ENCODE results near the gene PDC.
"Not testable (repeated sequence)": the region's sequence is repeated elsewhere in the genome, so short reads cannot be mapped to it uniquely, and the experiment has no call there.

The PDC gene

DNA sequence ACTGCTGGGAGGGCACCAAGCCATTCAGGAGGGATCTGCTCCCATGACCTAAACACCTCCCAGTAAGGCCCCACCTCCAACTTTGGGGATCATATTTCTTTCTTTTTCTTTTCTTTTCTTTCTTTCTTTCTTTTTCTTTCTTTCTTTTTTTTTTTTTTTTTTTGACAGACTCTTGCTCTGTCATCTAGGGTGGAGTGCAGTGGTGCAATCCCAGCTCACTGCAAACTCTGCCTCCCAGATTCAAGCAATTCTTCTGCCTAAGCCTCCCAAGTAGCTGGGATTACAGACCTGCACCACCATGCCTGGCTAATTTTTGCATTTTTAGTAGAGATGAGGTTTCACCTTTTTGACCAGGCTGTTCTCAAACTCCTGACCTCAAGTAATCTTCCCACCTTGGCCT is 4.6 kb upstream of the PDC start:
- not testable (repeated sequence) for FAIRE-seq

DNA sequence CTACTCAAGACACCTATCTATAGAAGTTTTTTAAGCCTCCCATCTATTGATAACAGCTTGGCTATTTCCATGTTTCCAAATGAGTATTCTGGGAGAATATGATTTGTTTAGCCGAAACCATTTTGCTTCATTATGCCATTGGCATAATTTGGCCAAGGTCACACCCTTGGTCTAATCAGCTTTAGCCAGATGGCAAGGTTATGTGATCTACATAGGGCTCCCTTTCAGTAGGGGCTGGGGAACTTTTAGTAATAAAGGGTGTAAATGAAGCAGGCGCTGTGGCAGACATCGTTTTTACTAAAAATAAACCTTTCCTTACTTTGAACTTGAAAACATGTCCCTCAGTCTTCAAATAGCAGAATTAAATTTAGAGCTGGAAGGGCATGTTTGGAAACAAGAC is 3.0 kb upstream of the PDC start:
- no peak for FAIRE-seq

- FAIRE-seq: no peak
Observed at GRCh38 chr1:186463511-186463910, 2.6 kb upstream of the PDC start.

- not testable (repeated sequence) for FAIRE-seq
Observed at GRCh38 chr1:186459161-186459560, 1.8 kb downstream of the PDC start.

- FAIRE-seq: no peak
Observed at GRCh38 chr1:186456729-186457255, 4.1 kb downstream of the PDC start.

- FAIRE-seq: no peak
Observed at GRCh38 chr1:186454981-186455380, 5.9 kb downstream of the PDC start.

GRCh38 chr1:186446152-186446551 is 14.8 kb downstream of the PDC start:
- FAIRE-seq: no peak

DNA sequence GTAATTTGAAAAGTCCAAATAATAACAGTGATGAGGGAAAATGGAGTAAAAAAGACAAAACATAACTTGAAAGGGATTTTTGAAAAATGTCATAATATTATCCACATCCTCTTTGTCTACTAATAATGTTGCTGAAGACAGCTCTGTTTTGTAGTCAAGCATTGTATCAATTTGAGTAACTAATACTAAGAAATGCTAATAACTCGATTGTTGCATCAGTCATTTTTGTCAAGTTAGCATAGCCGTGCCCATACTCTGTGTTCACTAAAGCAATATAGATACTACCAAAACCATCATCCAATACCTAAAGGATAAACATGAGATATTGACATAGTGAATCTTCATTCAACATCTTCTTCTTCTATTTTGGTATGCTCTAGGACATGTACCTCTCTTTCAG is 17.3 kb downstream of the PDC start:
- FAIRE-seq: no peak

DNA sequence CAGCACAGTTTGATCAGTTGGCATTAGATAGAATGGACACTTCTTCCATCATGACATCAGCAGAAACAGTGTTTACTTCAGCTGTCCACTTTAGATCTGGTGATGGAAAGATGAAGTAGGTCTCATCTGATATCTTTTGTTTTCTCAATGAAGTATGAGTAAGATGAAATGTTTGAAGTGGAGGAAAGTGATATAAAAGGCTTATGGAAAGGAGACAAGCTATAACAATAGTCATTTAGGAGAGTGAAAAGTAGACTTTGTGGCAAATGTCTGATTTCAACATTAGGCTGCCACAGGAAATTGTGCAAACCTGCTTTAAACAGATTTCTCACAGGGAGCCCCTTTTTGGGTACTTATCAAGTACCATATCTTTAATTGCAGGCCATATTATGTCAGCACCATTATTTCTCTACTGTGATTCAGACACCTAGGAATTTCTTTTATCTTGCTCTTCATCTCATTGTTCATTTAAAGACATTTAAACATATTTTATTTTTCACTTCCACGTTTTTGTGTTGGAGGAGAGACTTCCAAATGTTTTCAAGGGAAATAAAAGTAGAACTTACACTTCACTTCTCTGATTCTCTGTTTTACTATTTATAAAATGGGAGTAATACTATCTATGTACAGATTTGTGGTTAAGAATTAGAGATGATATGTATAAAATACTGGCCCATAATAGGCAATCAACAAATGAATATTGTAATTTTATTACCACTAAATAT is 18.1 kb downstream of the PDC start:
- no peak for FAIRE-seq

GRCh38 chr1:186440584-186440983 is 20.3 kb downstream of the PDC start:
- FAIRE-seq: no peak

DNA sequence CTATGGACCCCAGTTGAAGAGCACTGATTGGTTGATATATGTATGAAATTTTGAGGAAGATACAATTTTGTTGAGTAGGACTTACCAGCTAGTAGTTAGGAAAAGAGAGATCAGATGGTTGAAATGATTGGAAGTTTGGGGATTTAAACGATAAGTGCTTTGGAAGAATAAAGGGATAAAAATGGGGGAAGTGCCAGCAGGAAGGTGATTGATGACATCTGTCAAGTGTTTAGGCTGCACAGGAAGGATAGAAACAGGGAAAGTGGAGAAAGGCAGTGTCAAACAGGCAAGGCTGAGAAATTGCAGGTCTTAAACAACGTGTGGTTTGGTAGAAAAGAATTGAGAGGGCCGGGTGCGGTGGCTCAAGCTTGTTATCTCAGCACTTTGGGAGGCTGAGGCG is 22.3 kb downstream of the PDC start:
- no peak for FAIRE-seq

GRCh38 chr1:186435336-186435735 is 25.6 kb downstream of the PDC start:
- FAIRE-seq: no peak

DNA sequence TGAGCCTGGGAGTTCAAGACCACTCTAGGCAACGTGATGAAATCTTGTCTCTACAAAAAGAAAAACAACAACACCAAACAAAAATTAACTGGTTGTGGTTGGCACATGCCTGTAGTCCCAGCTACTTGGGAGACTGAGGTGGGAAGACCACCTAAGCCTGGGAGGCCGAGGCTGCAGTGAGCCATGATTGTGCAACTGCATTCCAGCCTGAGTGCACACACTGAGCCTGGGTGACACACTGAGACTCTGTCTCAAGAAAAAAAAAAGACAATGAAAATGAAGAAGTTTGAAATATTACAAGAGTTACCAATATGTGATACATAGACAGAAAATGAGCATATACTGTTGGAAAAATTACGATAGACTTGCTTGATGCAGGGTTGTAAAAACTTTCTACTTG is 31.9 kb downstream of the PDC start:
- no peak for FAIRE-seq

GRCh38 chr1:186426118-186426517 is 34.8 kb downstream of the PDC start:
- FAIRE-seq: no peak

DNA sequence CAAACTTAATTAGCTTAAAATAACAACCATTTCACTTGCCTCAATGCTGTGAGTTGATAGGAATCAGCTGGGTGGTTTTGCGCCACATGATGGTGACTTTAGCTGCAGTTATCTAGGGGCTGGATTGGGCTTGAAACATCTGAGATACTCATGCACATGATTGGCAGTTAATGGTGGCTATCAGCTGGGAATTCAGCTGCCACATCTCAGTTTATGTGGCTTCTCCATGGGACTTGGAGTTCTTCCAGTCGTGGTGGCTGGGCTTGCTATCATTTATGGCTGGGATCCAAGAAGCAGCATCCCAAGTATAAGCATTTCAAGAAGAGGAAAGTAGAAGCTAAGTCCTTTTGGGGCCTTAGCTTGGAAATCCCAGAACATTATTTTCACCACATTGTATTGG is 36.4 kb downstream of the PDC start:
- FAIRE-seq: no peak

GRCh38 chr1:186421446-186421845 is 39.5 kb downstream of the PDC start:
- FAIRE-seq: no peak

DNA sequence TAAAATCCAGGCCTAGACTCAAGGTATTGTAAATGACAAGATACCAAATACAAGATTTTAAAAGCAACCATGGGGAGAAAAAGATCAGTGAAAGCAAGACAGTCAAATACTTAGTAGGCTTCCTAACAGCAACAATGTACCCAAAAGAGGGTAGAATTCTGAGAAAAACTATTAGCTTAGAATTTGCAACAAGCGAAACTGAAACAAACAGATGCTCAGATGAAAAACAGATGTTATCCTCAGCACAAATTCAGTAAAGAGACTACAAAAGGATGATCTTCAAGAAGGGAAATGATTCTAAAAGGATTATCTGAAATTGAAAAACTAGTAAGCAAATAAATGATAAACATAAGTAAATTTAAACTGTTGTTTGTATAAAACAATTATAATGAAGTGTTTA is 40.0 kb downstream of the PDC start:
- peak; percentile 94 for FAIRE-seq

- no peak for FAIRE-seq
Observed at GRCh38 chr1:186420311-186420710, 40.6 kb downstream of the PDC start.

DNA sequence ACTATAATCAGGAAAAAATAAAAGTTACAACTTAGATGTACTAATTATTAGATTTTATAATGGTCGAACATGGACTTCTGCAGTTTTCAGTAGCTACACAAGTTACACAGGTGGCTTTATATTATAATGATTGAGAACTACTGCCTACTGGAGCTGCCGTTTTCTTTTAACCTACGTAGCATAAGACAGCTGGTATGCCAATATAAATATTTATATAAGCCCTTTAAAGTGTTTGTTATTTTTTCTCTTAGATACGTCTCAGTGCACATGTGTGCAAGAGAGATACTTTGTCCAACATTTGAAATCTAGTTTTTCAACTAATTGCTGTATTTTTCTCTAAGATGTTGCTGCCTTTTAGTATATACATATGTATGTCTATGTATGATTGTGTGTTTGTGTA is 42.4 kb downstream of the PDC start:
- FAIRE-seq: no peak

GRCh38 chr1:186413319-186413718 is 47.6 kb downstream of the PDC start:
- FAIRE-seq: peak; percentile 35

DNA sequence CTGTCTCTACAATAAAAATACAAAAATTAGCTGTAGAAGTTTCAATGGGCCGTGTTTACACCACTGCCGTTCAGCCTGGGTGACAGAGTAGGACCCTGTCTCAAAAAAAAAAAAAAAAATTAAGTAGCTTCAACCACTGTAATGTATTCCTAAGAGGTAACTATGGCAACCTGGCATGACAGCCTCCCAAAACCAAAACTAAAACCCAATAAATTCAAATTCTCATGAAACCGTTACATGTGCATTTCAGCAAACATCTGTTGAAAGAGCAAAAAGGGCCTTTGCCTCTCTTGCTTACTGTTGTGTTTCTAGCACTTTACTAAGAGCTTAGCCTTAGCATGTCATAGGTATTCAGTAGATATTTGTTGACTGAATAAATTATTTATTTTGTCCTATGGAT is 51.8 kb downstream of the PDC start:
- FAIRE-seq: no peak

DNA sequence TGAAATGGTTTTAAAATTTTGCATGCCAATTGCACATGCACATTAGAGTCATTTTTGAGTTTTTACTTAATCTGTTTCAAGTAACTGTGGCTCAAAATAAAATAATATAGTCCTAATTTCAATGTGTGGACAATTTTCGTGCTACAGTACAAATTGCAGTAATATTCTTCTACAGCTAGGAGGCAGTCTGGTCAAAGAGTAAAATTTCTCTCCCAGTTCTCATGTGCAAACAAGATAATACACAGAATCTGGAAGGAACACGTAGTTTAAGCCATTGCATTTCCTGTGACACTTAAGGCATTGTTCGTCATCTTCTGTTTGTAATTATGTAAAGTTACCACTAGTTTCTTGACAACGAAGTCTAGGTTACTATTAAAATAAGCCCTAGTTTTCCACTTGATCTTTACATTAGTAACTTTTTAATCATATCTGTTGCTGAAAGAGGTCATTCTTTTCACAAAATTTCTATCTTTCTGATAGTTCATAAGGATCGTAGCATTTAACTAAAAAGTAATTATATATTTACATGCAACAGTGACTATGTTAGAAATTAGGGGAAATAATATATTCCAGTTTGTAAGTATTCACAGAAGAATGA is 56.4 kb downstream of the PDC start:
- FAIRE-seq: peak; percentile 58

DNA sequence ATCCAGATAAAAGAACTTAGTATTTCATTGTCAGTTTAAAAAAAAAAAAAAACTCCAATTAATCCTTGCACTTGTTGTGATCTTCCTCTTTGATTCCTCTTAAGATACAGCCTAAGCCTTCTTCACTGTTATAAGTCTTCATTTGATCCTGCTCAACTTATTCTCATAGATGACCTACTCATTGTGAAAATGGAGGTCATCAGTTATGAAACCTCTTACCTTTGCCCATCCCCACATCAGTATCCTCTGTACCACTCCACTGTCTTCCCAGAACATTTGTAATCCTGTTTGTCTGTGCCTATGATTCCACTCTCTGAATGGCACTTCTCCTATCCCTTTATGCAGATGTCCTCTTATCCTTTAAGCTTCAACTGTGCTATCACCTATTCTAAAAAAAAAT is 57.3 kb downstream of the PDC start:
- no peak for FAIRE-seq

GRCh38 chr1:186401446-186401845 is 59.5 kb downstream of the PDC start:
- not testable (repeated sequence) for FAIRE-seq
